ENCODE measurements around the gene SSUH2.
"Not testable (repeated sequence)": the region's sequence is repeated elsewhere in the genome, so short reads cannot be mapped to it uniquely, and the experiment has no call there.

The SSUH2 gene, protein sequence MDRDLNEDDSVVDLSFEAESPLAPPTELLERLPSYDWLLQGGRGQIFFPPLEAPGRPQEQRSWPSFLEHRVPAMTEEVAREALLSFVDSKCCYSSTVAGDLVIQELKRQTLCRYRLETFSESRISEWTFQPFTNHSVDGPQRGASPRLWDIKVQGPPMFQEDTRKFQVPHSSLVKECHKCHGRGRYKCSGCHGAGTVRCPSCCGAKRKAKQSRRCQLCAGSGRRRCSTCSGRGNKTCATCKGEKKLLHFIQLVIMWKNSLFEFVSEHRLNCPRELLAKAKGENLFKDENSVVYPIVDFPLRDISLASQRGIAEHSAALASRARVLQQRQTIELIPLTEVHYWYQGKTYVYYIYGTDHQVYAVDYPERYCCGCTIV

DNA sequence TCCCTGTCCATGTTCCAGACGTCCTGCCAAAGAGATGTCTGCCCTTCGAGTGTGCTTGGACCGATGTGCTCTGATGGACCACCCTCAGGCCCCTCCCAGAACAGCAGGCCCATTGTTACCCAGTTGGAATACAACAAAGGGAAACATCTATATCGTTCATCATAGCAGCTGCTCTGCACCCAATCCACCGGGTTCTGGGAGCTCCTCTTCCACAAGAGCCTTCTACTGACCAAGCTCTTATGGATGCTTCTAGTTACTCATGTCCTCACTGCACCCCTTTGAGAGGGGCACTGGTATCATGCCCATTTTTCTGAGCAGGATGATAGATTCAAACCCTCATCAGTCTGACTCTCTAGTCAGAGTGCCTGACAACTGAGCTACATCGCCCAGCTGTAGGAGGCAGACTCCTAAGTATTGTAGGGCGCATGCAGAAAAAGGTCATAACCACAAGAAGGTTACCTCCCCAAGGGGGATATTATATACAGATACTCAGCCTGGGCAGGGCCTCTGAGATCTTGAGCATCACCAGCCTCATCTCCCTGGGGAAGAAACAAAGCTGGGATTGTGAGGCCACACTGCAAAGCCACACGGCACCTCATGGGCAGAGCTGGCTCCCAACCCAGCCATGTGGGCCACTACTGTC lies at the start of gene SSUH2:
TSS of gene SSUH2 (minus strand) at position 51 of the 643 bp plus-strand sequence. CDS start at position 11, 40 bp downstream.
- DNase-seq = no peak

DNA sequence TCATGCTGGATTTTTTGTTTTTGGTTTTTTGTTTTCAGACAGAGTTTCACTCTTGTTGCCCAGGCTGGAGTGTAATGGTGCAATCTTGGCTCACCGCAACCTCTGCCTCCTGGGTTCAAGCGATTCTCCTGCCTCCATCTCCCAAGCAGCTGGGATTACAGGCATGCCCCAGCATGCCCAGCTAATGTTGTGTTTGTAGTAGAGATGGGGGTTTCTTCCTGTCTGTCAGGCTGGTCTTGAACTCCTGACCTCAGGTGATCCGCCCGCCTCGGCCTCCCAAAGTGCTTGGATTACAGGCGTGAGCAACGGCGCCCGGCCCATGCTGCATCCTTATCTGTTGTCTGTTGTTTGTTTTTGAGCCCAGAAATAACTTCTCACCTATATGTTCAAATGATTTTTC lies 46.7 kb upstream of the SSUH2 start:
- DNase-seq = not testable (repeated sequence)

DNA sequence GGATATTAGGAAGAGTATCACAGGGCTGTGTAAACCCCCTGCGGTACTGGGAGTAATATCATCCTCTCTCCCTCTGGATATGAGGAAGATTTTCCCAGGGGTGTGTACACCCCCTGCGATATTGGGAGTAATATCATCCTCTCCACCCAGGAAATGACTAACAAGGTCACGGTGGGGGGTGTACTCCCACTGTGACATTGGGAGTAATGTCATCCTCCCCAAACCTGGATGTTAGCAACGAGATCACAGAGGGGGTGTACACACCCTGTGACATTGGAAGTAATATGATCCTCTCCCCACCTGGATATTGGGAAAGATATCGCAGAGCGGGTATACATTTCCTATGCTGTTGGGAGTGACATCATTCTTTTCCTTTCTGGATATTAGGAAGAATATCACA lies 40.4 kb upstream of the SSUH2 start:
- not testable (repeated sequence) for DNase-seq

DNA sequence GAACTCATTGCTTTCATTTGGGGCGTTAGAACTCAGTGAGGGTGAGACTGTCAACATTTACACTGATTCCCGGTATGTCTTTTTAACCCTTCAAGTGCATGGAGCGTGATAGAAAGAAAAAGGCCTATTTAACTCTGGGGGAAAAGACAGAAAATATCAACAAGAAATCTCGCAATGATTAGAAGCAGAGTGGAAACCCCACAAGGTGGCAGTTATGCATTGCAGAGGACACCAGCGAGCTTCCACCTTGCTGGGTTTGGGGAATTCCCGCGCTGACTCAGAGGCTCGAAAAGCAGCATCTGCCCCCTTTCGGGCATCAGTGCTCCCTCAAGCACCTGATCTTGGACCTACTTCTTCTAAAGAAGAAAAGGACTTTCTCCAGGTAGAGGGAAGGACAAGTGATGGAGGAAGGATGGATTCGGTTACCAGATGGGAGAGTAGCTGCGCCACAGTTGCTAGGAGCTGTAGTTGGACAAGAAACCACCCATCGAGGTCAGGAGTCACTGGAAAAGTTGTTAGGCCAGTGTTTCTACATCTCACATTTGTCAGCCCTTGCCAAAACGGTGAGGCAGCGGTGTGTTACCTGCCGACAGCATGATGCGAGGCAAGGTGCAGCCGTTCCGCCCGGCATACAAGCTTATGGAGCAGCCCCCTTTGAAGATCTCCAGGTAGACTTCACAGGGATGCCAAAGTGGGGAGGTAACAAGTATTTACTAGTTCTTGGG lies 38.4 kb upstream of the SSUH2 start:
- DNase-seq = not testable (repeated sequence)

DNA sequence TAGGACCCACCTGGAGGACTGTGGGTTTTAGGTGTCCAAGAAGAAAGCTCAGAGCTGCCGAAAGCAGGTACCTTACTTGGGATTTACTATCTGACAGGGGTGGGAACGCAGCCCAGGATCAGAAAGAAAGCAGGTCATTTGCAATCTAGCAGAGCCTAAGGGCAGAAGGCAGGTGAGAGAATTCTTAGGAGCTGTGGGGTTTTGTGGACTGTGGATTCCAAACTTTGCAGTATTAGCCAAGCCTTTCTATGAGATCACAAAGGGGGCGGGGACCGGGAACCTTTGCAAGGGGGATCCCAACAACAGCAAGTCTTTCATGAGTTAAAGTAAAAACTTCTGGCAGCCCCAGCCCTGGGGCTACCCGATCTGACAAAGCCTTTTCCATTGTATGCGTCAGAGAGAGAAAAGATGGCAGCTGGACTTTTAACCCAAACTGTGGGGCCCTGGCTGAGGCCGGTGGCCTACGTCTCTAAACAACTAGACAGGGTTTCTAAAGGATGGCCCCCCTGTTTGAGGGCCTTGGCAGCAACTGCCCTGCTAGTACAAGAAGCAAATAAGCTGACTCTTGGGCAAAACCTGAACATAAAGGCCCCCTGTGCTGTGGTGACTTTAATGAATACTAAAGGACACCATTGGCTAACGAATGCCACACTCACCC lies 37.4 kb upstream of the SSUH2 start:
- not testable (repeated sequence) for DNase-seq

DNA sequence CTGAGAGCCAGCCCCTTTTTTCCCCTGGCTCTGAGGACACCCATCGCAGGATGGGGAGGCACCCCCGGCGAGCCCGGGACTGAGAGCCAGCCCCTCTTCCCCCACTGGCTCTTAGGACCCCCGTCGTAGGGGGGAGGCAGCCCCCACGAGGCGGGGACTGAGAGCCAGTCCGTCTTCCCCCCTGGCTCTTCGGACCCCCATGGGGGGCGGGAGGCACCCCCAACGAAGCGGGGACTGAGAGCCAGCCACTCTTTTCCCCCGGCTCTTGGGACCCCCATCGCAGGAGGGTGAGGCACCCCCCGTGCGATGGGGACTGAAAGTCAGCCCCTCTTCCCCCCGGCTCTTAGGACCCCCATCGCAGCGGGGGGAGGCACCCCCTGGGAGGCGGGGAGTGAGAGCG lies 36.8 kb upstream of the SSUH2 start:
- DNase-seq = no peak

DNA sequence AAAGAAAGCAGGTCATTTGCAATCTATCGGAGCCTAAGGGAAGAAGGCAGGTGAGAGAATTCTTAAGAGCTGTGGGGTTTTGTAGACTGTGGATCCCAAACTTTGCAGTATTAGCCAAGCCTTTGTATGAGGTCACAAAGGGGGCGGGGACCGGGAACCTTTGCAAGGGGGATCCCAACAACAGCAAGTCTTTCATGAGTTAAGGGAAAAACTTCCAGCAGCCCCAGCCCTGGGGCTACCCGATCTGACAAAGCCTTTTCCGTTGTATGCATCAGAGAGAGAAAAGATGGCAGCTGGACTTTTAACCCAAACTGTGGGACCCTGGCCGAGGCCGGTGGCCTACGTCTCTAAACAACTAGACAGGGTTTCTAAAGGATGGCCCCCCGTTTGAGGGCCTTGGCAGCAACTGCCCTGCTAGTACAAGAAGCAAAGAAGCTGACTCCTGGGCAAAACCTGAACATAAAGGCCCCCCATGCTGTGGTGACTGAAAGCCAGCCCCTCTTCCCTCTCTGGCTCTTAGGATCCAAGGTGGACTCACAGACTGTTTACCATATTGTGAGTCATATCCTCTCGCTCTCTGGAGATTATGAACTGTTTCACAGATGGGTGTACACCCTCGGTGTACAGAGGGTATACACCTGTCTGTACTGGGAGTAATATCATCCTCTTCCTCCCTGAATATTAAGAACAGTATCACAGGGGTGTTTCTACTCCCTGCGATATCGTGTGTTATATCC lies 35.4 kb upstream of the SSUH2 start:
- DNase-seq = not testable (repeated sequence)

DNA sequence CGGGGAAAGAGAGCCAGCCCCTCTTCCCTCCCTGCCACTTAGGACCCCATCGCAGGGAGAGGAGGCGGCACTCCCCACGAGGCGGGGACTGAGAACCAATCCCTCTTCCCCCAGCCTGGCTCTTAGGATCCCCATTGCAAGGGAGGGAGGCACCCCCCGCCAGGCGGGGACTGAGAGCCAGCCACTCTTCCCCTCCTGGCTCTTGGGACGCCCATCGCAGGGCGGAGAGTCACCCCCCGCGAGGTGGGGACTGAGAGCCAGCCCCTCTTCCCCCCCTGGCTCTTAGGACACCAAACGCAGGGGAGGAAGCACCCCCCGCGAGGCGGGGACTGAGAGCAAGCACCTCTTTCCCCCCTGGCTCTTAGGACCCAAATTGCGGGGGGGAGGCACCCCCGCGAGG lies 34.2 kb upstream of the SSUH2 start:
- DNase-seq = no peak

DNA sequence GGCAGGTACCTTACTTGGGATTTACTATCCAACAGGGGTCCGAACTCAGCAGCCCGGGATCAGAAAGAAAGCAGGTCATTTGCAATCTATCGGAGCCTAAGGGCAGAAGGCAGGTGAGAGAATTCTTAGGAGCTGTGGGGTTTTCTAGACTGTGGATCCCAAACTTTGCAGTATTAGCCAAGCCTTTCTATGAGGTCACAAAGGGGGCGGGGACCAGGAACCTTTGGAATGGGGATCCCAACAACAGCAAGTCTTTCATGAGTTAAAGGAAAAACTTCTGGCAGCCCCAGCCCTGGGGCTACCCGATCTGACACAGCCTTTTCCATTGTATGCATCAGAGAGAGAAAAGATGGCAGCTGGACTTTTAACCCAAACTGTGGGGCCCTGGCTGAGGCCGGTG lies 32.7 kb upstream of the SSUH2 start:
- not testable (repeated sequence) for DNase-seq

DNA sequence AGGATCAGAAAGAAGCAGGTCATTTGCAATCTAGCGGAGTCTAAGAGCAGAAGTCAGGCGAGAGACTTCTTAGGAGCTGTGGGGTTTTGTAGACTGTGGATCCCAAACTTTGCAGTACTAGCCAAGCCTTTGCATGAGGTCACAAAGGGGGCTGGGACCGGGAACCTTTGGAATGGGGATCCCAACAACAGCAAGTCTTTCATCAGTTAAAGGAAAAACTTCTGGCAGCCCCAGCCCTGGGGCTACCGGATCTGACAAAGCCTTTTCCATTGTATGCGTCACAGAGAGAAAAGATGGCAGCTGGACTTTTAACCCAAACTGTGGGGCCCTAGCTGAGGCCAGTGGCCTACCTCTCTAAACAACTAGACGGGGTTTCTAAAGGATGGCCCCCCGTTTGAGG lies 31.0 kb upstream of the SSUH2 start:
- DNase-seq = not testable (repeated sequence)

DNA sequence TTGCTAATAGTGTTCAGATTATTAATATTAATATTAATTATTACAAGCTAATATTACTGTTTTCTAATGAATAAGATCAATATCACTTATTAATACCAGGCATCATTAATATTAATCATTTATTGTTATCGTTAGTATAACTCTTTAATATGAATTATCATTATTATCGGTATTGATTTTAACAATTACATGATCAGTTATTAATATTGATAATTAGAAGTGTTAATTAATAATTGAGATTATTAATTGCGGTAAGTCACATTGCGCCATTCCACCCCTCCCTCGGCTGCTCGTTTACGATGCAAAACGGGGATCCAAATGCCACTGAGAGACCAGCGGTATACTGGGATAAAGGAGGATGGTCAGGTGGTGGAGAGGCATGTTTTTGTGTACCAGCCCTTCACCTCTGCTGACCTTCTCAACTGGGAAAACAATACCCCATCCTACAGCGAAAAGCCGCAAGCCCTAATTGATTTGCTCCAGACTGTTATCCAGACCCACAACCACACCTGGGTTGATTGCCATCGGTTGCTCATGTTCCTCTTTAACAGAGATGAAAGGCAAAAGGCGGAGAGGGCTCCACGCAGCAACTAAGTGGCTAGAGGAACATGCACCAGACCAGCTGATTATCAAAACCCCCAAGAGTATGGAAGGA lies 28.6 kb upstream of the SSUH2 start:
- DNase-seq = no peak

DNA sequence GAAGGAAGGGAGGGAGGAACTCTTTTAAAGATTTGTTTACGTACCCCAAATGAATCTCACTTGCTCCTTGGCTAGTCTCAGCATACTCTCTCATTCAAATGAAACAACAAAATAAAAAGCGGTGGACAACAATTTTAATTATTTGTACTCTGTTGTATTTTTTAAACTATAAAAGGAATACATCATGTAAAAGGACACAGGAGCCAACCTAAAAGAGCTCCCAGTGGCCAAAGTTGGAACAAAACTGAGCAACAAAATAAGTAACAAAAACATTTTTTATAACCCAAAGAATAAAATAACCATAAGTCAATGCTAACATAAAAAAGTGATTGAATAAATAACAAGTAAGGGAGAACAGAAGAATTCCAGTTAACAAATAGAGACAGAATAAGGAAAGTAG lies 24.4 kb upstream of the SSUH2 start:
- DNase-seq = no peak

DNA sequence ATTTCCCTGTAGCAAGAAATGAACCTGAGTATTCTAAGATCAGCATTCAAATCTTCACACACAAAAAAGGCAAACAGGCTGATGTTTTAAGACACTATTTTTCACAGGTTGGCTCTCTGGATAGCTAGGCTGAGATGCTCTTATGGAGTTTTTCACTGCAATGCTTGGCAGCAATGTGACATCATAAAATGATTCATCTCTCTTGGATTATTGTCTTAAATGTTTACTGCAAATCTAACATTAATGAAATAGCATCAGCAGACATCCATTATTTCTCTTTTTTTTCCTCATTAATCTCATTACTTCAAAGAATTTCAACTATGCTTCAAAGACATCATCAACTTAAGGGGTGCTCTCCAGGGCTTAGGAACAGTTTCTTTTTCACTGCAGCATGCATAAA lies 23.6 kb upstream of the SSUH2 start:
- no peak for DNase-seq

DNA sequence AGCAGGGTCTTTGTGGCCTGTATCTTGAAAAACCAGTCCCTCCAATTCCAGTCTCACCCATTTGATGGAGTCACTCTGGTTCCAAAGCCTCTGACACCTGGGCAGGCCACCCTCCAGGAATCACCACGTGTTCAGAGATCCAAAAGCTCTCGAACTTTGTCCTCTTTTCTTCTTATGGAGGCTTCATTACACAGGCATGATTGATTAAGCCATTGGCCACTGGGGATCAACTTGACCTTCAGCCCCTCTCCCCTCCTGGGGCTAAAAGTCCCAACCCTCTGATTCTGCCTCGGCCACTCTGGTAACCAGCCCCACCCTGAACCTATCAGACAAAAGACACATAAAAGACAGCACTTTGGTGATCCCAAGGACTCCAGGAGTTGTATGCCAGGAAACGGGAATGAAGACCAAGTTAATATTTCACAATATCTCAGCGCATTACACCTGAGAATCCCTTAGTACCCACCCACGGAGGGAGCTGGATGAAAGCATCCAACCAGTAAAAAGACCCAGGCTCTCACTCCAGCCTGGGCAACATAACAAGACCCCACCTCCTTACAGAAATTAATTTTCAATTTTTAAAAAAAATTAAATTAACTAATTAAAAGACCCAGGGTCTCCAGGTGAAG lies 23.0 kb upstream of the SSUH2 start:
- no peak for DNase-seq

DNA sequence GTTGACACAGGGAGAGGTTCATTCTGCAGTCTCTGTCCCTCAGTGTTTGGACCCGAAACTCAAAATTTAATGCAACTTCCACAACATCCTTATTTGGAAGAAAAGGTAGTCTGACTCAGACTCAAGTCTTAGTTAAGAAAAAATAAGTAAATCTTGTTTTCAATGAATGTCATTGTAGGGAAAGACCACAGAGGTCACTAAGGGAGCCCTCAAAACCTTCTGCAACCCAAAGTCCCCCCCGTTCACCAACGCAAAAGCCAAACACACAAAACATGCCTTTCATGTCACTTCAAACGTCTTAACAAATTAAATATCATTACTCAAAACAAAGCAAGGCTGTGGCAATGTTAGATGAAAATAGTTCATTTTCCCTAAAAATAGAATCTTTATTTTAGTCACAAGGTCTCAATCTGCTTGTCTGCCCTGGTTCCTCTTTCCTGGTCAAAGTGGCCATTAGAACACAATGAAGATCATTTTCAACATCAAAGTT lies 20.9 kb upstream of the SSUH2 start:
- DNase-seq = peak; percentile 13 to 45

DNA sequence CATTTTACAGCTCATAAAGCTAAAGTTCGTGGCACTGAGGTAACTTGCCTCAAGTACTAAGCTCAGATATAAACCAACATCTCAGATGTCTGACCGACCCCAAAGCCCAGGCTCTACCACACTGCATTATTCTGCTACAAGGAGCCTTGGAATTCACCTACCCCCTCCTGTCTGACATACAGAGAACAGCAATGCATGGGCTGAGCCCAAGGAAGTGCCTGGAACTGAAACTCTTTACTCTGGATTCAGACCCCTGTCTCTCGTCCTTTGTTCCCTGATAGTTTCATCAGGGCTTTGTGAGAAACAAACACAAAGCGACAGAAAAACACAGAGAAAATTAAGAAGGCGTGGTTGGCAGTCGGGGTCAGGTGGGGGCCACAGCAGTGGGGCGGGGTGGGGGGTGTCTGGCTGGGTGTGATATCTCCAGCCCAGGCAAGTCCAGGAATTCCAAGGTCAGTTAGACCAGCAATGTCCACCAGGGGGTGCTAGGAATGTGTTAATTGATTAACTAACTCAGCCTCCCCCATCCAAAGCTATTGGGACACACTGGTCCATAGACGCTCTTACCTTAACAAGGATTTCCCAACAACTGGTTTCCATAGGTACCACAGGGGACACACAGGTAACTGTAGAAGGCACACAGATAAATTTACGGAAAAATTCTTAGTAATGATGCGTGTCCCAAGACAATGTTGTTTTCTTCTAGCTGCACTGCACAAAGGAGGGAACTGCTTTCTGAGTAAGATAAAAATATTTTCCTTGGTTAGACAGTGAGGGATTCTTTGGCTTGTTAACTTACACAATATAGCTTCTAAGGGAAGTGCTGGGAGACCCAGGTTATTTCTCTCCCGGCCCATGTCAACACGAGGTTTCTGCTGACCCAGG lies 18.8 kb upstream of the SSUH2 start:
- peak; percentile 45 to 90 for DNase-seq

DNA sequence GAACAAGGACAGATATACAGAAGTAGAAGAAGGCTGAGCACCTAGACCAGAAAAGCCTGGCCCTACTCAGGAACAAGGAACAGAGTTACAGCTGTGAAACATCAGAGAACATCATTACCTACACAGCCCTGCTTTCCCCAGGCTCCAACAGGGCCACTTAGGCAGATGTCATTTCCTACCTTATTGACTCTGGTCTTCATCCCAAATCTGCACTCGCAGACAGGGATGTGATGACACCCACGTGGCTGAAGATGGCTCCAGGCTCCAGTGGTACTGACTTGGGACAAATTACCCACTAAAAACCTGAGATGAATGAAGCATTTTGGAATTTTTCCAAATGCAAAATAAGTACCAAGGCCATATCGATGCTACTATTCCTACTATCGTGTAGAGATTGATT lies 18.0 kb upstream of the SSUH2 start:
- DNase-seq = no peak

DNA sequence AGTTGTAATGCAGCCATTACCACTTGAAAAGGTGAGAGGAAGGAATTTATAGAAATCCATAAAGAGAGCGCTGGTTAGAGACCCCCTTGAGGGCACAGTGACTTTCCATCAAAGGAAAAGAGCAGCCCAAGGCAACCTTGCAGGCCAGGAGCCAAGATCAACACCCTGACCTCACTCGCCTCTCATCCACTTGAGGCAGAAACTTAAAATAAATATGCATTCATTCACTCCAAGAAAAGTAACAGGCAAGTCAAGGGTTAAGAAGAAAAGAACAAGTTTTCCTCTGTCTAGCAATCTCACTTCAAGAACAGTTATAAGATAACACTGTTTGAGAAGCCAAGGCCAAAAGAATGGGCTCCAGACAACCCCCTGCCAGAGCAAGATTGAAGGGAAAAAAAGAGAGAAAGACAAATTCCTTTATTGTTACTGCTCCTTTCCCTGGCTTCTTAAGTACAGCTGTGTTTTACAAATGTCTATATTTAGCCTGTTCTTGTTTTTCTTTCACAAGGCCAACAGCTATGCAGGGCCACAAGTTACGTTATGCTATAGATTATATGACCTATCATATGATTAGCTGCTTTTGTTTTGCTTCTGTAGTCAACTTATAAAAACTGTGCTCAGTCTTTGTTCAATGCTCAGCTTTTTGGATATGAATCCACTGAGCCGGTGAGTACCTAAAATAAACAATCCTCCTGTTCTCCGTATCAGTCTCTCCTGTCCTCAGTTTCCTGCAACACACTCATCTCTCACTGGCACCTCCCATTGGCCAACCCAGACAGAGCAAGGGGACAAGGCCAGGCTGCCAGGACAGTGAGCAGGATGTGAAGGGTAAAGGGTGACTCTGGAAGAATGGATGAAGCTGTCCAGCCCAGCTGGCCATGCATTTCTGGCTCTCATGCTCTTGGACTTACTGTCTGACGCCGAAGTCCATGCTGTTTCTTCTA lies 15.8 kb upstream of the SSUH2 start:
- no peak for DNase-seq

DNA sequence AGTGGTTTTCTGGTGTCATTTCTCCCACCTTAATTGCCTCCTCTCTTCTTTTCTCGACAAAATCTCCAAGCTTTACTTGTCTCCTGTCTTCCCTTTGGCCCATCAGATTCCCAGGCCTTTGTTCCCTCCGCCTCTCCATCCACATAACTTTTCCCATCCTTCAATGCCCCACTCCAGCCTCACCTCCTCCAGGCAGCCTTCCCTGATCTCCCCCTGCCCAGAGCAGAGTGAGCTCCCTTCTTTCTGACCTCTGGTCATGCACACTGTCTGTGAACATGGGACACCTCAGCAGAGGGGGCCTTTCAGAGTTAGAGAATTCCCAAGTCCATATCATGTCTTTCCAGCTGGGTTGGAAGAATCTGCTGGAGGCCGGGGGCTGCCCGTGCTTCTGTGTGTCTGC lies 14.6 kb upstream of the SSUH2 start:
- no peak for DNase-seq

Data from inflammatory macrophage treated with lipopolysaccharide for 1 hour (primary cell).